ENCODE results near the gene RBM3.

RBM3 gene

GRCh38 chrX:48599341-48599740, 25.1 kb downstream of the RBM3 start:
- H3K4me3 ChIP-seq (ENCODE audit: severe bottlenecking) = no peak overlapping the region
- H3K4me1 ChIP-seq (ENCODE audit: insufficient read depth, poor library complexity, severe bottlenecking) = no peaks in the 10 kb centered on the region
- H3K27ac ChIP-seq (ENCODE audit: poor library complexity, severe bottlenecking) = no peak overlapping the region
- H3K9me3 ChIP-seq (ENCODE audit: severe bottlenecking) = no peaks in the 10 kb centered on the region
- no peaks in the 10 kb centered on the region for H3K27me3 ChIP-seq (ENCODE audit: insufficient read depth, poor library complexity, severe bottlenecking)
- peaks cover 15% of the 10 kb centered on the region for H3K36me3 ChIP-seq (ENCODE audit: low read depth)
- ATAC-seq (ENCODE audit: low read depth) (no peak), DNase-seq (ENCODE audit: low spot score) (no peak)
- TF ChIP-seq, protein P1, sequence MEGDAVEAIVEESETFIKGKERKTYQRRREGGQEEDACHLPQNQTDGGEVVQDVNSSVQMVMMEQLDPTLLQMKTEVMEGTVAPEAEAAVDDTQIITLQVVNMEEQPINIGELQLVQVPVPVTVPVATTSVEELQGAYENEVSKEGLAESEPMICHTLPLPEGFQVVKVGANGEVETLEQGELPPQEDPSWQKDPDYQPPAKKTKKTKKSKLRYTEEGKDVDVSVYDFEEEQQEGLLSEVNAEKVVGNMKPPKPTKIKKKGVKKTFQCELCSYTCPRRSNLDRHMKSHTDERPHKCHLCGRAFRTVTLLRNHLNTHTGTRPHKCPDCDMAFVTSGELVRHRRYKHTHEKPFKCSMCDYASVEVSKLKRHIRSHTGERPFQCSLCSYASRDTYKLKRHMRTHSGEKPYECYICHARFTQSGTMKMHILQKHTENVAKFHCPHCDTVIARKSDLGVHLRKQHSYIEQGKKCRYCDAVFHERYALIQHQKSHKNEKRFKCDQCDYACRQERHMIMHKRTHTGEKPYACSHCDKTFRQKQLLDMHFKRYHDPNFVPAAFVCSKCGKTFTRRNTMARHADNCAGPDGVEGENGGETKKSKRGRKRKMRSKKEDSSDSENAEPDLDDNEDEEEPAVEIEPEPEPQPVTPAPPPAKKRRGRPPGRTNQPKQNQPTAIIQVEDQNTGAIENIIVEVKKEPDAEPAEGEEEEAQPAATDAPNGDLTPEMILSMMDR (IDR thresholded peaks at IDR 0.05; ENCODE audit: poor library complexity, severe bottlenecking) = no peak

GRCh38 chrX:48600226-48600625, 25.9 kb downstream of the RBM3 start:
- Histone ChIP-seq H3K36me3 (ENCODE audit: low read depth) (peaks cover 15% of the 10 kb centered on the region), H3K27ac (ENCODE audit: poor library complexity, severe bottlenecking) (no peak overlapping the region), H3K9me3 (ENCODE audit: severe bottlenecking) (no peaks in the 10 kb centered on the region), H3K4me1 (ENCODE audit: insufficient read depth, poor library complexity, severe bottlenecking) (no peaks in the 10 kb centered on the region), H3K27me3 (ENCODE audit: insufficient read depth, poor library complexity, severe bottlenecking) (no peaks in the 10 kb centered on the region), H3K4me3 (ENCODE audit: severe bottlenecking) (no peak overlapping the region)
- TF ChIP-seq, protein P1 (IDR thresholded peaks at IDR 0.05; ENCODE audit: poor library complexity, severe bottlenecking) = no peak
- ATAC-seq (ENCODE audit: low read depth) (no peak), DNase-seq (ENCODE audit: low spot score) (no peak)

- DNase-seq (ENCODE audit: low spot score) = no peak
- Histone ChIP-seq H3K36me3 (ENCODE audit: low read depth) (peaks cover 15% of the 10 kb centered on the region), H3K27ac (ENCODE audit: poor library complexity, severe bottlenecking) (no peak overlapping the region), H3K9me3 (ENCODE audit: severe bottlenecking) (no peaks in the 10 kb centered on the region), H3K27me3 (ENCODE audit: insufficient read depth, poor library complexity, severe bottlenecking) (no peaks in the 10 kb centered on the region), H3K4me1 (ENCODE audit: insufficient read depth, poor library complexity, severe bottlenecking) (no peaks in the 10 kb centered on the region), H3K4me3 (ENCODE audit: severe bottlenecking) (no peak overlapping the region)
- TF ChIP-seq, protein P1 (IDR thresholded peaks at IDR 0.05; ENCODE audit: poor library complexity, severe bottlenecking) = no peak
- ATAC-seq (ENCODE audit: low read depth) = no peak
Measured at GRCh38 chrX:48601741-48602394, 27.6 kb downstream of the RBM3 start.

DNA sequence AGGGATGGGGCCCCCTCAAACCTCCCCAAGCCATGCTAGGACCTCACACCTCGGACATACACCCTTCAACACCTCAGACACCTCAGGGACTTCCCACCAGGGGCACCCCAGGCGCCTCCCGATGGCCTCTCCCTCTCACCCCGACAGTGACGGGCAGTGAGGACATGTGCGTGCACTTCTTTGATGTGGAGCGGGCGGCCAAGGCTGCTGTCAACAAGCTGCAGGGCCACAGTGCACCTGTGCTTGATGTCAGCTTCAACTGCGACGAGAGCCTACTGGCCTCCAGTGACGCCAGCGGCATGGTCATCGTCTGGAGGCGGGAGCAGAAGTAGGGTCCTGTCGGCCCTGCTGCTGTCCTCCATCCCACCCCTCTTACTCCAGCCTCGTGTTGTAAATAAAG, 30.4 kb downstream of the RBM3 start:
- Histone ChIP-seq H3K4me3 (ENCODE audit: severe bottlenecking) (no peak overlapping the region), H3K9me3 (ENCODE audit: severe bottlenecking) (no peaks in the 10 kb centered on the region), H3K4me1 (ENCODE audit: insufficient read depth, poor library complexity, severe bottlenecking) (no peaks in the 10 kb centered on the region), H3K27ac (ENCODE audit: poor library complexity, severe bottlenecking) (no peak overlapping the region), H3K36me3 (ENCODE audit: low read depth) (peaks cover 3% of the 10 kb centered on the region), H3K27me3 (ENCODE audit: insufficient read depth, poor library complexity, severe bottlenecking) (no peaks in the 10 kb centered on the region)
- ATAC-seq (ENCODE audit: low read depth) = no peak
- TF ChIP-seq, protein P1 (IDR thresholded peaks at IDR 0.05; ENCODE audit: poor library complexity, severe bottlenecking) = no peak
- no peak for DNase-seq (ENCODE audit: low spot score)

DNA sequence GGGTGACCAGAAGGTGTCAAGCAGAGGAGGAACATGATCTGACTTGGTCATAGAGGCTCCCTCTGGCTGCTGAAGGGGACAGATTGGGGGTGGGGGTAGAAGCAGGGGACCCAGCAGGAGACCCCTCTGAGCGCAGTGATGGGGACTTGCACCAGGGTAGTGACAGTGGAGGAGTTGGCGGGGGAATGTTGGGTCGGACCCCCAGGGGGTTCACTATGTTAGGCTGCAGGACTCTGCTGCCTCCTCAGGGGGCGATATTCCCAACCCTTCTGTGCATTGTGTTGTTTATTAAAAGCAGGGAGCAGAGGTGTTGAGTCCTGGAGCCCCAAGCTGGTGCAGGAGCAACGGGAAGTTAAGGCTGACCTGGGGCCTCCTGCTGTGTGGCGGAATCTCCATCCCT, 31.8 kb downstream of the RBM3 start:
- TF ChIP-seq, protein P1 (IDR thresholded peaks at IDR 0.05; ENCODE audit: poor library complexity, severe bottlenecking) = no peak
- Histone ChIP-seq H3K27ac (ENCODE audit: poor library complexity, severe bottlenecking) (no peak overlapping the region), H3K36me3 (ENCODE audit: low read depth) (no peaks in the 10 kb centered on the region), H3K4me3 (ENCODE audit: severe bottlenecking) (no peak overlapping the region), H3K4me1 (ENCODE audit: insufficient read depth, poor library complexity, severe bottlenecking) (no peaks in the 10 kb centered on the region), H3K27me3 (ENCODE audit: insufficient read depth, poor library complexity, severe bottlenecking) (no peaks in the 10 kb centered on the region), H3K9me3 (ENCODE audit: severe bottlenecking) (no peaks in the 10 kb centered on the region)
- DNase-seq (ENCODE audit: low spot score) = no peak
- ATAC-seq (ENCODE audit: low read depth) = no peak
